GM18508 (cell line): ENCODE data around the gene RFFL.

Experiments used
- ATAC-seq: cut with Tn5 transposase; IDR thresholded peaks from one replicate; pipeline ENCODE4 v1.9.1; 2021; ENCODE audit warnings: moderate number of reproducible peaks; ENCODE audit not compliant: insufficient read depth, unreplicated experiment

The RFFL gene

GRCh38 chr17:34980681-34981537 lies 82.6 kb downstream of the RFFL start:
- peak; percentile 32 for ATAC-seq

DNA sequence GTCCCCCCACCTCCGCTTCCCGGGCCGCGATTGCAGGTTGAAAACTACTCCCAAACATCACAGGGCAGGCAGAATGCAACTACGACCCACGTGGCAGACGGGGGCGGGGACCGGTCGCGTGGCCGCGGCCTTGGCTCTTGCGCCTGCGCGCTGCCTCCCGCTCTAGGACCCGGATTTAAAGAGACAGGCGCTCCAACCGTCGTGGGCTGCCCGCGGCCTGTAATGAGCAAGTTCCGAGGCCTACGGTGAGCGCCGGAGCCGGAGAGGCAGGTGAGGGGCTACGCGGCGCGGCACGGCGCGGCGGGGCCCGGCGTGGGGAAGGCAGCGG lies 83.2 kb downstream of the RFFL start, which contains the start of gene LIG3:
TSS of gene LIG3 (plus strand) at position 160 of the 328 bp plus-strand sequence. CDS start 2,494 bp downstream, outside the sequence.
- peak; percentile 40 for ATAC-seq

DNA sequence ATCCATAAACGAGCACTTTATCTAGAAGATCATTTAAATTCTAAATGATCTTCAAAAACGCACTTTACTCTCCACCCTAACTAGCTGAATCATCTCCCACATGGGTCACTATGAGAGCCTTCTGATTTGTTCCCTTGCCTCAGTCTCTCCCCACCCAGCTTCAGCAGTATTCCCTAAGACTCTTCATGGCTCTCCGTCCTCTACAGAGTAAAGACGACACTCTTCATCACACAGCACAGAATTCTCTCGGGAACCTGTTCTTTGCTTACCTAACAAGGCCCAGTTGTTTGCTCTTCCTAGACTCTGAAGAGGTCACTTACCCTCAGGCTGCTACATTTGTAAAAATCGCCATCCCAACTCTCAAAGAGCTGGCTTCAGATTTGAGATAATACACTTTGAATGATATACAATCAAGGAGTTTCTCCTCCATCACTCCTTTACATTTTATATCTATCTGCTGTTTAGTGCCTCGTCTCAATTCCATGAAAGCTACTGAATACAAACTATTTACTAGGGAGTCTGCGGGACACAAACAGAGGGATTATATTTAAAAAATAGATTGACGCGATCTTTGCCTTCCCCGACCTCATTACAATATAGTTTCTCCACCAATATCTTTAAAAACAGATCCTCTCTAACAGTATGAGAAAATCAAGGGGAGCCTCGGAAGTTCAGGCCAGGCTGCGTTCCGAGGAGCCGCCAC lies 83.7 kb downstream of the RFFL start:
- no peak for ATAC-seq

- no peak for ATAC-seq
Measured at GRCh38 chr17:34979153-34979552, 84.4 kb downstream of the RFFL start.

DNA sequence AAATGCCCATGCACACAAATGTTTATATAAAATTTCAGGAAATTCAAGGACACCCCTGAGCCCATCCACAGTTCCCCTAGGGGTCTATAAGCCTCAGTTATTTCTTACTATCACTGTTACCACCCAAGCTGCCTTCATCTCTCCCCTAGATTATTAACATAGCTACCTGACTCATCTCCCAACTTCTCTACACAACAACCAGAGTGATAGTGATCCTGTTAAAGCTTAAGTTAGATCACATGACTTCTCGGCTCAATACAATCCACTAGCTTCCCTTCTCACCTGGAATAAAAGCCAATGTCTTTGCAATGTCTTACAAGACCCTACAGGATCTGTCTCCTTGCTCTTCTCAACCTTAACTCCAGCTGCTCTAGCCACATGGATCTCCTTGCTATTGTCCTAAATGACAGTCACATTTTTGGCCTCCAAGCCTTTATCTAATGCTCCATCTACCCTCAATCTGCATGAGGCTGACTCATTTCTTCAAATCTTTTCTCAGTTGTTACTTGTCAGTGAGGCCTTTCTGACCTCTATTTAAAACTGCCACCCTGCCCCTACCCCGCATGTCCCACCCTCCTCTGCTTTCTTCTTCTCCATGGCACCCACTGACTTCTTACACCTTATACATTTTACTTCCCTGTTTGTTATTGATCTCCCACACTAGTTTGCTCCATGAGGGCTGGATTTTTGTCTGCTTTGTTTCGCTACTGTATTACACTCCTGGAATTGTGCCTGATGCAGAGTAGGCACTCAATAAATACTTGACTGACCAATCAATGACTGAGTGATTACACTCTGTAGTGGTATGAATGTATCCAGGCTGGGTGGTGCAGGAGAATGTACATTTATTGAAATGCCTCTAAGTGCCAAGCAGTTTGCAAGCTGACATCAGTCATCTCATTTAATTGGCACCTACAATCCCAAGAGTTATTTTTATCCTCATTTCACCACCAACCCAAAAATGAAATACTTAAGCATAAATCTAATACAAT lies 88.4 kb downstream of the RFFL start:
- ATAC-seq: no peak

- no peak for ATAC-seq
Measured at GRCh38 chr17:34974179-34974578, 89.3 kb downstream of the RFFL start.

GRCh38 chr17:34961093-34961911 lies 102.2 kb downstream of the RFFL start, which contains the start of the genes CCT6B and ZNF830:
Gene CCT6B, minus strand, starts transcription at chr17:34961460. Its CDS starts 67 bp downstream, at chr17:34961393.
Gene ZNF830, plus strand, starts transcription at chr17:34961540. Its CDS starts 27 bp downstream, at chr17:34961567.
- peak; percentile 62 for ATAC-seq

DNA sequence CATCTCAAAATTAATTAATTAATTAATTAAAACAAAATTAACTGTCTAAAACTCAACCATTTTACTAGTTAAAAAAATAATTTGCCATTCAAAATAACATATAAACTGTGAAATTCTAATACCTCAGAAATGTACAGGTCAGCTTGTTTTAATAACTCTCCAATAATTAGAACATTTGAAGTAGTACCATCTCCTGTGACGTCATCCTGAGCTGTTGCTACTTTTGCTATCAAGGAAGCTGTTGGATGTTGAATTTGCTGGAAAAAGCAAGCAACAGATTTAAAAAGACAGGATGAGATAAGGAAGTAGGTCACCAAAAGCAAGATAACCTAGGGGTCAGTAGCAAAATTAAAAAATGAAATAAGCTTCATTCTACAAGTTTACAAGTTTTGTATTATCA lies 105.1 kb downstream of the RFFL start:
- ATAC-seq: no peak
